SIG-M5 treated with dmso at 0.1 percent for 504 hours (cell line): ENCODE data around the gene SIK2.

Experiments used
- DNase-seq: peaks from one replicate; lab custom pipeline; 2025; ENCODE audit not compliant: unreplicated experiment; lab: John Stamatoyannopoulos, UW

The SIK2 gene

DNA sequence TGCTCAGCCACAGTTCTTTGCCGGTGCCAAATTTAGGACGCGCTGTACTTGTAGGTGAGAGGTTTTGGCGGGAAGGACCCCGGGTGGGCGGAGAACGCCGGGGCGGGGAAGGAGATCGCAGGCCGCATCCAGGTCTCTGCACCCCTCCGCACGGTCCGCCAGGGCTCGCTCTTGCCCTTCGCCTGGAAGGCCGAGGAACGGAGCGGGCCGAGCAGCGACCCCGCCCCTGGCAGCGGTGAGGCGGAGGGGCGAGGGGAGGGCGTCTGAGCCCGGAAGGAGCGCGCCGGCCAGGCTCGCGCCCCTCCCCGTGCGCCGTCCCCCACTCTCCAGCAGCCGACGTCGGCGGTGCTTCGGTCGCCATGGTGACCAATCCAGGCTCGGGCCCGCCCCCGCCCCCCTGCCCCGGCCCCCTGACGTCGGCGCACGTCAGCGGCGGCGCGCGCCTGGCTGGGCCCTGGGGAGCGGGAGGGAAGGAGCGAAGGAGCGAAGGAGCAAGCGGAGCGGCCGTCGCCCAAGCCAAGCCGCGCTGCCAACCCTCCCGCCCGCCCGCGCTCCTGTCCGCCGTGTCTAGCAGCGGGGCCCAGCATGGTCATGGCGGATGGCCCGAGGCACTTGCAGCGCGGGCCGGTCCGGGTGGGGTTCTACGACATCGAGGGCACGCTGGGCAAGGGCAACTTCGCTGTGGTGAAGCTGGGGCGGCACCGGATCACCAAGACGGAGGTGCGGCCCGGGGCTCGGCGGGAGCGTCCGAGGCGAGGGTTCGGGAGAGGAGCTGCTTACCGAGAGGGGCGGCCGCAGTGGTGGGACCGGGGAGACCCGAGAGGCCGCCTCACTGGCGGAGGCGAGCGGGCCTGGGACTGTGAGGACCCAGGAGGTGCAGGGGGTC lies at the start of gene SIK2:
SIK2 (plus strand) TSS at position 471 of the 886 bp plus-strand sequence; CDS start at position 586, 115 bp downstream.
- DNase-seq: peak; percentile 87

DNA sequence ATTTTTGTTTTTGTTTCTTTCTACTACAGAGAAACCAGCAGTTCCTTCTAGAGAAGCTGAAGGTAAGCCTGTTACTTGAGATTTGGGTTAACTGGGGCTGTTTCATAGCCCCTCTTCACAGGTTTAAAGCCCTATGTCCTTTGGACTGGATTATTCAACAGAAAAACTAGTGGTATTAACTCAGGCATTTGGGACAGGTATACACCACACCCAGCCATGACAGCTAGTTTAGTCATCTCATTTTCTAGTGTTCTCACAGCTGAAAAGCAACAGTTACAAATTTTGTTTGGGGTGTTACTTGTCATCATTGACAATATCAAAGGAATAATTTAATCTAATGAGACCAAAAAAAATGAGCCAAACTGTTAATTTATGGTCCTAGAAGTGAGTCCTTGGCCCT lies 47.7 kb upstream of the SIK2 start:
- no peak for DNase-seq

DNA sequence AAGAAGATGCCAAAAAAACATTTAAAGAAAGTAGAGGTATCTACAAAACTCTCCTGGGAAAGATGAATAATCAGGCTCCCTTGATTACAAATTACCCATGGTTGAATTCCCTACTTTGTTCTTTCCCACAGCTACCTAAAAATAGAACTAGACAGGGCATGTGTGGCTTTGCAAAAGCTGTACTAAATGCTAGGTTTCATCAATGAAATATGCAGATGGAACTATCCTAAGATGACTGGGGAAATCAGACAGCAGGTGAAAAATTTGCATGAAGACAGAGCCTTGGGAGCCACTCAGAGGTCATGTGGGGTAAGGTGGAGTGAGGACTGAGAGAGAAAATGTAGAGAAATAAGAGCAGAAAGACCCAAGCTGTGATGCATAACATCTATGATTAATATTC lies 47.0 kb upstream of the SIK2 start:
- no peak for DNase-seq

DNA sequence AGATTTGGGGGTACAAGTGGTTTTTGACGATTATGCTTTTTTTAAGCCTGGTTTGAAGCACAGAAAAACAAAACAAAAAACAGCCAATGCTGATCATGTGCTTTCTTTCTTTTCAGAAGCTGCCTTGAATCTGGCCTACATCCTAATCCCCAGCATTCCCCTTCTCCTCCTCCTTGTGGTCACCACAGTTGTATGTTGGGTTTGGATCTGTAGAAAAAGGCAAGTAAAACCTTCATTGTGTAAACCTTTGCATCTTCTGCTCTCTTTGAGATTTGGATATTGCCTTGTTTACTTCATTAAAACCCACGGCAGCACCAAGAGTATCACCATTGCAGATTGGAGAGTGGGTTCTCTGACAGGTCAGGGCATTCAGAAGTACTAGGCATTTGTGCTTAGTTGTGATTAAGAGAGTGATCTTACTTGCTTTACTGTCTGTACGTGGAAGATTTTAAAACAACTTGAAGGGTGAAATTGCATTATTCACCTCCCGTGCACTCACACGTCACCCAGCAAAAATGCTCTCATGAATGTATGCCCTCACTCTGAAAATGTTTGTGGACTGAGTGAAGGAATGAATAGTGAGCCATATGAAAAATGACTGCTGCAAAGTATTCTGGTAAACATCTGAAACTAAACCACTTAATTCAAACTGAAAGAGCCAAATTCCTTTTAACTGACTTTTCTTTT lies 44.7 kb upstream of the SIK2 start:
- DNase-seq: no peak

DNA sequence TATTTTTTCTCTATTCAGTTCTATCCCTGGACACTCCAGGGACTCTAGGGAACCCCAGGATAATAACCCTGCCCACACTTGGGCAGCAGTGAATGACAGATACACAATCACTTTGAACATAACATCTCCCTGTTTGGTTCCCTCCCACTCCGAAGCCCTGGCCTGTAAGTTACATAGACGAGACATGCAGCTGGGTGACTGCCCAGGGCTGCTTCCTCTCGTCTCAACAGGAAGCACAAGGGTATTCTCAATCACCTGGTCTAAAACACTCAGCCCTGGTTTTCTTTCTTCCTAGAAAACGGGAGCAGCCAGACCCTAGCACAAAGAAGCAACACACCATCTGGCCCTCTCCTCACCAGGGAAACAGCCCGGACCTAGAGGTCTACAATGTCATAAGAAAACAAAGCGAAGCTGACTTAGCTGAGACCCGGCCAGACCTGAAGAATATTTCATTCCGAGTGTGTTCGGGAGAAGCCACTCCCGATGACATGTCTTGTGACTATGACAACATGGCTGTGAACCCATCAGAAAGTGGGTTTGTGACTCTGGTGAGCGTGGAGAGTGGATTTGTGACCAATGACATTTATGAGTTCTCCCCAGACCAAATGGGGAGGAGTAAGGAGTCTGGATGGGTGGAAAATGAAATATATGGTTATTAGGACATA lies 42.3 kb upstream of the SIK2 start:
- DNase-seq: no peak

DNA sequence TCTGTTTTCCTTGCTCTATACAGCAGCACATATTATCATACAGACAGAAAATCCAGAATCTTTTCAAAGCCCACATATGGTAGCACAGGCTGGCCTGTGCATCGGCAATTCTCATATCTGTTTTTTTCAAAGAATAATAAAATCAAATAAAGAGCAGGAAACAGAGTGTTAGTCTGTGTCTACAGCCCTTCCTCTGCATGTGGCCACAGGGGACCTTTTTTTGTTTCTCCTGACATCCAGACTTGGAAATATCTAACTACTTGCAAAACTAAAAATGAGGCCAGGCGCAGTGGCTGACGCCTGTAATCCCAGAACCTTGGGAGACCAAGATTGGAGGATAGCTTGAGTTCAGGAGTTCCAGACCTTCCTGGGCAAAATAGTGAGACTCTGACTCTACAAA lies 41.4 kb upstream of the SIK2 start:
- no peak for DNase-seq

DNA sequence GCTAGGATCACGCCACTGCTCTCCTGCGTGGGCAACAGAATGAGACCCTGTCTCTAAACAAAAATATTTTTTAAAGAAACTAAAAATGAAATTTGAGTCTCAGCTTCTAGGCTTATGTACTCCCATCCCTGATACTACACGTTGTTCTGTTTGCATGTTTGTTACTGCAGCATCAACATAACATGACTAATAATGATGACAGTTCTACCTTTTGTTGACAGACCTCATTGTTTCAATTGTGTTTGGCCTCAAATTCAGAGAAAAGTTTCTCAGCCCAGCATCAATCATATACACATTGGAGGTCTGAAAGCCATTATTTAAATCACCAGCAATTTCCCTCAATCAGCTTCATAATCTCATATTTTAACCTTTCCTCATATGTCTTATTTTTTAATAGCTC lies 40.9 kb upstream of the SIK2 start:
- DNase-seq: no peak

DNA sequence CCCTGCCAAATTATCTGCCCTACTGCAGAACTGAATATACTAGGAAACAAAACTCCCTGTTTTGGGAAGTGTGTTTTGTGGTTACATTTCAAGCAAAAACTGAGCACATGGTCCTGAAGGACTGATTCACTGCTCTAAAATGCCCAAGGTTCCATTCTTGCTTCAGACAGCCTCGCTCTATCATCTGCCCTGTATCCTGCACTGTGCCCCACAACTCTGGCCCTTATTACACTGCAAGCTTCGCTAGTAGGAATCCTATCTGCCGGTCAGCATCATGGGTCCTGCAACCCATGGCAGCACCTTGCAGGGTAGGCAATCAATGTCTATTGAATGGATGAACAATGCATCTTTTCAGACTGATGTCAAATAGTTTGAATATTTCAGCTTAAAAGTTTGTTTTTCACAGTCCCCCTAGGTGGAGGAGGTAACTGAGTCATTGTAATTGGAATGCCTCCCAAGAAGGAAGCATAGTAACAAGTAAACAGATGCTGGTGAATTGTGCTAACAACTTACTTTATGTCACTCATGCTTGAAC lies 40.4 kb upstream of the SIK2 start:
- DNase-seq: no peak

DNA sequence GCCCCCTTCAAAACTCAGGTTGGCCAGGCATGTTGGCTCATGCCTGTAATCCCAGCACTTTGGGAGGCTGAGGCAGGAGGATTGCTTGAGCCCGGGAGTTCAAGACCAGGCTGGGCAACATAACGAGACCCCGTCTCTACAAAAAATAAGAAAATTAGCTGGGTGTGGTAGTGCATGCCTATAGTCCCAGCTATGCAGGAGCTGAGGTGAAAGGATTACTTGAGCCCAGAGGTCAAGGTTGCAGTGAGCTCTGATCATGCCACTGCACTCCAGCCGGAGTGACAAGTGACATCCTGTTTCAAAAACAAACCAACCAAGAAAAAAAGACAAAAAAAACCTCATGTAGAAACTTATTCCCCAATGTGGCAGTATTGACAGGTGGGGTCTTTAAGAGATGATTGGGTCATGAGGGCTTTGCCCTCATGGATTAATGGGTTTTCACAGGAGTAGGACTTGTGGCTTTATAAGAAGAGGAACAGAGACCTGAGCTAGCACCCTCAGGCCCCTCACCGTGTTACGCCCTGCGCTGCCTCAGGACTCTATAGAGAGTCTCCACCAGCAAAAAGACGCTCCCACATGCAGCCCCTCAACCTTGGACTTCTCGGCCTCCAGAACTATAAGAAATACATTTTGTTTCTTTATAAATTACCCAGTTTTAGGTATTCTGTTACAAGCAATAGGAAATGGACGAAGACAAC lies 39.4 kb upstream of the SIK2 start:
- DNase-seq: no peak

DNA sequence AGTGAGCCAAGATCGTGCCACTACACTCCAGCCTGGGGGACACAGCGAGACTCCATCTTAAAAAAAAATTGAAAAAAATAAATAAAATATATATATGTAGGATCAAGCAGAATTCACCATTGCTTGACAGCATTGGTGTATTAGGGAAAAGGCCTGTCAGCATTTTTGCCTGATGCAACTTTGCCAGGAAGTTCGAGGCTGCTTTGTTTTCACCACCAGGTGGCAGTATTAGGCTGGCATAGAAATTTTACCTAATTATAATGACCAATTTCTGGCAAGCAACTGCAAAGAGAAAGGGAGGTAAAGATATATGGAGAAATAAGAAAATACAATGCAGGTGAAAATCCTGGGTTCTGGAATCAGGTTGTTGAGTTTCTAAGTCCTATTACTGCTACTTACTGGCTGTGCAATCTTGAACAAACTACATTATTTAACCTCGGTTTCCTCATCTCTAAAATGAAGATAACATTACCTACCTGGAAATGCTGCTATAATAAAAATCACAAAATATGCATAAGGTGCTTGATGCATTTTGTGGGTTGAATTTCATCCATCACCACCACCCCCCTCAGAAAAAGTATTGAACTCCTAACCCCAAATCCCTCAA lies 37.0 kb upstream of the SIK2 start:
- DNase-seq: peak; percentile 24

DNA sequence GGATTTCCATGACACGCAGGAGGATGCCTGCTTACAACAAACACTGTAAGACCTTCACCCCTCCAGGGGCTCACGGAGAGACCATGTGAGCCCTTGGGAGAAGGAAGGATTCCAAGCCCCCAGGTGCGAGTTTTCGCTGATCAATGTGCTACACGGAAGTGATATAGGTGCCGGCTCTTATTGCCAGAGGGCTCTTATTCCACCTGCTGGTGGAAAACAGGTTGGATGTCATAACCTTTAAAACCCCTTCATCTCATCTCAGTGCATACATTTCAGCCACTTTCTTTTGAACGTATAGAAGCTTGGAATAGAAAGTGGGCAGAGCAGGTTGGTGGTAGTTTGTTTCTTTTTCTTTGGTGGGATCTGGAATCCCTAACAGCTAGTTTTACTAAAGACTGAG lies 35.9 kb upstream of the SIK2 start:
- DNase-seq: no peak

DNA sequence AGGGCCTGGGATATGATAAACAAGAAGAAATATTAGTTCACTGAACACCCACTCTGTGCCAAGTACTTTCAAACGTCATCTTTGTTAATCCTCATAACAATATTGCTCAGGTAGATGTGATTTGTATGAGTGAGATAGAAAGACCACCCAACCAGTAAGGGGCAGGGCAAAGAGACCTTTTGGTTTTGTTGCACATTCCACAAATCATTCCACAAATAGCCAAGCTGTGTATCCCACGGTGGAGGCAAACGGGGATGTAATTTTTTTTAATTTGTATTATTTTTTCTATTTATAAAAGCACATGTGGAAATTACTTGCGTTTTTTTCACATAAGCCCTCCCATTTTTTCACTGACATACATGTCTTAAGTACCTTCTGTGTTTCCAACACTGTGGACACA lies 32.8 kb upstream of the SIK2 start:
- no peak for DNase-seq

DNA sequence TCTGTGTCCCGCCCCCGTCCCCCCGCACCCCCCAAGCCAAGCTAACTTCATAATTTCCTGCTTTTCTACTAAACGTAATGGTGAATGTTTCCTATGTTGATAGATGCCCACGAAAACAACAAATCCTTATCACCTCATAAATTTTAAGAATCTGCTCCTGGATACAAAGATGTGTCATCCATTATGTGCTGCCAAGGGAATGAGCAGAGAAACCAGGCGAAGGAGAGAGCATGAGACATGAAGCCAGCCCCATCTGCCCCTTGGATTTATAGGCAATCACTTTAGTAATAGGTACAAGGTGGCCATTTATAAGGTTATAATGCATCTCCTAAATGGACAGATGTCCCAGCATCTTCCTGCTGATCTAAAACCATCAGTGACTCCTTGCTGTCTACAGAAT lies 31.5 kb upstream of the SIK2 start:
- DNase-seq: no peak

DNA sequence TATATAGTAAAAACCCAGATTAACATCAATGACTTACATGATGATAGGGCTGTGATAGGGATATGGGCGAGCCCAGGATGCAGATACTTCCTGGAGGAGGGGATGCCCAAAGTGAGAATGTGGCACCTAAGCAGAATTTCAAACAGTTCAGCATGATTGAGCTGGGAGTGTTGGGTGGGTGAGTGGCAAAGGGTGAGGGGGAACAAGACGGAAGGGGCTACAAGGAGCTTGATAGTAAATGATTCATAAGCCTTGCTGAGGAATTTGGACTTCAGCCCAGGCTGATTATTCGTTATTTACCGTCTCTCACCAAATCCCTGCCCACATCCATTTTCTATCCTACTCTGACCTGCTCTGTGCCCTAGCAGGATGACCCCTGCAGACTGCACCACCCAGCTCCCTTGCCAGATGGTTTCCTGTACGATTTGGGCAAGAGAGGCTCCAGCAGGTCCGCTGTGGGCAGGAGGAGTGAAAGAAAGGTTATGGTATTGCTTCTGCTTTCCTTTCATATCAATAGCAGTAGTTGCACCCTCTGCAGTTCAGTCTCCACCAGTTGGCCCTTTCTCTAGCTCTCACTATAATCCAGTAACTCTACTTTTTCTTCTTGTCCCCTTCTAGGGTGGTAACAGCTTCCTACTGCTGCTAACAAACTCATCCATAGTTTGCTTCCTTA lies 30.3 kb upstream of the SIK2 start:
- DNase-seq: no peak

DNA sequence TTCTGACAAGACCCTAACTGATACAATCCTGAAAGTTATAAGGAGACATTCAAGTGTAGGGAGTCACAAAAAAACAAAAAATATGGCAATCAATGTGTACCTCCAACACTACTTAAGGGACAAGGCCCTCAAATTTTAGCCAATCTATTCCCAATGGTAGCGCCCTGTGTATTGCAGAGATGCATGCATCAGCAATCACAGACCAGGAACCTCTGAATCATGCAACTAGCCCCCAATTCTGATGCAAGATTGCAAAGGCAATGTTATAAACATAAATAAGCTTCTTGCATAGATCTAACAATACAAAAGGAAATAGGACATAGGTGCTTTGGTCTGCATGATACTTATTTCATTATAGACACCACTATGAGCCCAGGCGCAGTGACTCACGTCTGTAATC lies 29.7 kb upstream of the SIK2 start:
- DNase-seq: no peak

DNA sequence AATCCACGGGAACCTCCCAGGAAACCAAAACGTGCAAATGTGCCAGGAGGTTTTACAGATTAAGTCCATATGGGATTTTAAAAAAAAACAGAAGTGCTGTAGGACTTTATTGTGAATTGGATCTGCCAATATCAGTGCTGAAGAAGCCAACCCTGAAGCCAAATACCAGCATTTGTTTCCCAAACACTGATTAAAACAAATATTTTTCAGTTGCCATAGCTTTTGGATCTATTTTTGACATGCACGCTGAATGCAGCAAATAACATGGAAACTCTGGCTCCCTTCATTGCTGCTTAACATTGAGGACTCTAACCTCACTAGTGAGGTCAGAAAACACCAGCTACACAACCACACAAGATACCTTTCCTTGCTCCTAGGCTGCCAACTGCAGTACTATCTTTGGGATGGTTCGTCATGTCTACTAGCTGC lies 28.4 kb upstream of the SIK2 start:
- DNase-seq: no peak

DNA sequence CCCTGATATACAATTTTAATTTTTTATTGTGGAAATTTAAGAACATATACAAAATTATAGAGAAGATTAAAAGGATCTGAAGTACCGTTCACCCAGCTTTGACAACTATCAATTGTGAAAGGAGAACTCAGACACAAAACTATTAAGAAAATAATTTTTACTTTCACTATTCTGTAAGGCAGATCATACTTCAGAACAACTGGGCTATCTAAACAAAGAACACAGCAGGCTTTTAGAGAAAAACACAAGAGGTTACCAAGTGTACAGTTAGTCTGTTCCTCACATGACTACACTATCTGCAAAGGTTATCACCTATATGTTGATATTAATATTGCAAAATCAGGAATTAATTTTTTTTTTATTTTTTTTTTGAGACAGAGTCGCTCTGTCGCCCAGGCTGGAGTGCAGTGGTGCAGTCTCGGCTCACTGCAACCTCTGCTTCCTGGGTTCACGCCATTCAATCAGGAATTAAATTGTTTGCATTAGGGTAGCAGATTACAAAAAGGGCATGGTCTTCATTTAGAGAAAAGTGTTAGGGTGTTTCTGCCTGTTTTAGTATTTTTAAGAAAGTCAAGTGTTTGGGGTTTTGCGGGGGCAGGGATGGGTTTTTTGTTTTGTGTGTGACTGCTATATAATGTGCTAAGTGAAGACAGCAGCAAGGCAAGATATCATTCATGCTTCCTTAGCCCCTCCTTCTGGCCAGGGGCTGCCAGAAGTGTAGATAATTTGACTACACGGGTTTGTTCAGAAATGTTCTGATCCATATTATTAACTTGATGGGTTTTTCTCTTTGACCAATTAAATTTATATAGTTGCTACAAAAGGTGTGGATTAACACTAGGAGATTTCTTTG lies 27.6 kb upstream of the SIK2 start:
- DNase-seq: no peak

DNA sequence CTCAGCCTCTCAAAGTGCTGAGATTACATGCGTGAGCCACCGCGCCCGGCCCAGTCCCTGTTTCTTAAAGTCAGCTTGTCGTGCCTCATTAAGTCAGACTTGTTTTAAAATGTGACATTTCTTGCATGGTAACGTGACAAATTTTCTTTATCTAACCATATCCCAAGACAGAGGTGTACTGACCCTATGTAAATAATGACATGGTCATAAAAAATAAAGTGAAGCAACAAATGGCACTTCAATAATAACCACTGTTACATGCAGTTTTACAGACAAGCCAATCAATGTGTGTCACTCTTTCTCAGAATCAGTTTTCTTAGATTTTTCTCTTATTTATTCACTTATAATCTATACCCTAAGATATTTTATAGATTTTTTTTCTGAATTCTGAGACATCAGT lies 26.5 kb upstream of the SIK2 start:
- no peak for DNase-seq

DNA sequence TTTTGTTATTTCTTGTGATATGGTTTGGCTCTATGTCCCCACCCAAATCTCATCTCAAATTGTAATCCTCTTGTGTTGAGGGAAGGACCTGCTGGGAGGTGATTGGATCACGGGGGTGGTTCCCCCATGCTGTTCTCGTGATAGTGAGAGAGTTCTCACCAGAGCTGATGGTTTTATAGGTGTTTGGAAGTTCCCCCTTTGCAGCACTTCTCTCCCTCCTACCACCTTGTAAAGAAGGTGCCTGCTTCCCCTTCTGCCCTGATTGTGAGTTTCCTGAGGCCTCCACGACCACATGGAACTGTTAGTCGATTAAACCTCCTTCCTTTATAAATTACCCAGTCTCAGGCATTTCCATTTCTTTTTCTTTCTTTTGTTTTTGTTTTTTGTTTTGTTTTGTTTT lies 24.4 kb upstream of the SIK2 start:
- DNase-seq: no peak
